OCI-LY7 (cell line): ENCODE measurements around the gene DGCR2. TPM values are rescaled to one million over a fixed set of nuclear protein-coding genes. Genes with fewer than 3 reads are reported as not detected.
"Not testable (repeated sequence)": the region's sequence is repeated elsewhere in the genome, so short reads cannot be mapped to it uniquely, and the experiment has no call there.

Experiments used
- BruUV-seq: library from RNA; stranded (reverse); fragments of 400-500 nt; replicated peaks from 2 replicates; lab custom pipeline; 2021; lab: Mats Ljungman, UMichigan
- CTCF ChIA-PET: fragments of 300-600 bp; sonication (Branson Sonifier 250); formaldehyde crosslinking; loops from one replicate; lab custom pipeline; 2022; ENCODE audit warnings: antibody characterized with exemption; ENCODE audit not compliant: unreplicated experiment; lab: Charles Lee
- POLR2A ChIA-PET: fragments of 300-600 bp; sonication (Branson Sonifier 250); formaldehyde crosslinking; loops from one replicate; lab custom pipeline; 2022; ENCODE audit warnings: antibody characterized with exemption; lab: Charles Lee
- DNase-seq: peaks from one replicate; pipeline ENCODE4 v3.0.0-alpha.2; 2015; ENCODE audit warnings: low spot score
- H2AFZ ChIP-seq: fragments of 200-600 bp; sonication (generic), shearing (Covaris generic); 2 replicates; pipeline ENCODE4 v1.6.1; 2014; ENCODE audit warnings: mild to moderate bottlenecking, antibody characterized with exemption, low read length, moderate library complexity
- H3K27ac ChIP-seq: fragments of 200-600 bp; sonication (generic); 2 replicates; pipeline ENCODE4 v1.5.1; 2014; ENCODE audit warnings: mixed run types, low read depth, mild to moderate bottlenecking, moderate library complexity, low read length, inconsistent platforms; ENCODE audit not compliant: poor library complexity, severe bottlenecking
- H3K36me3 ChIP-seq: fragments of 200-600 bp; sonication (generic); 2 replicates; pipeline ENCODE4 v1.6.1; 2014; ENCODE audit warnings: mild to moderate bottlenecking, antibody characterized with exemption, low read length, moderate library complexity, mixed read lengths; ENCODE audit not compliant: insufficient read depth
- H3K4me1 ChIP-seq: fragments of 200-600 bp; sonication (generic); 2 replicates; pipeline ENCODE4 v1.5.1; 2014; ENCODE audit warnings: mild to moderate bottlenecking, low read length; ENCODE audit not compliant: insufficient read depth, poor library complexity, severe bottlenecking
- H3K4me2 ChIP-seq: fragments of 200-600 bp; sonication (generic); 2 replicates; pipeline ENCODE4 v1.6.1; 2014; ENCODE audit warnings: mild to moderate bottlenecking, low read length
- H3K4me3 ChIP-seq: fragments of 200-600 bp; sonication (generic); 2 replicates; pipeline ENCODE4 v1.5.1; 2014; ENCODE audit warnings: mild to moderate bottlenecking, low read depth, low read length; ENCODE audit not compliant: poor library complexity, severe bottlenecking
- H3K79me2 ChIP-seq: fragments of 200-600 bp; sonication (generic); 2 replicates; pipeline ENCODE4 v1.6.1; 2016; ENCODE audit warnings: low read depth, mild to moderate bottlenecking, low read length, moderate library complexity, mixed read lengths; ENCODE audit not compliant: insufficient read depth
- H3K9me2 ChIP-seq: fragments of 200-600 bp; sonication (generic); 2 replicates; pipeline ENCODE4 v1.6.1; 2016; ENCODE audit warnings: mild to moderate bottlenecking, low read length, mixed read lengths; ENCODE audit not compliant: insufficient read depth
- H3K9me3 ChIP-seq: fragments of 200-600 bp; sonication (generic); 2 replicates; pipeline ENCODE4 v1.6.1; 2014; ENCODE audit warnings: mild to moderate bottlenecking, mixed run types, low read length, mixed read lengths
- H4K20me1 ChIP-seq: fragments of 200-600 bp; sonication (generic); 2 replicates; pipeline ENCODE4 v1.6.1; 2014; ENCODE audit warnings: mild to moderate bottlenecking, antibody characterized with exemption, low read length, moderate library complexity, mixed read lengths; ENCODE audit not compliant: insufficient read depth
- CTCF ChIP-seq: fragments of 200-600 bp; sonication (generic); conservative IDR thresholded peaks from 2 replicates; pipeline ENCODE4 v1.5.1; 2014; ENCODE audit warnings: mild to moderate bottlenecking, antibody characterized with exemption, low read length, moderate library complexity, mixed read lengths
- EZH2phosphoT487 ChIP-seq: fragments of 200-600 bp; sonication (generic); IDR thresholded peaks from 2 replicates; pipeline ENCODE4 v1.6.1; 2018; ENCODE audit warnings: low read depth, borderline replicate concordance, mild to moderate bottlenecking, mixed run types, antibody characterized with exemption, low read length, moderate library complexity, mixed read lengths
- intact Hi-C: fragments of 100-400 bp; cut with micrococcal nuclease; formaldehyde crosslinking; loops from one replicate; pipeline ENCODE4 v1.10.0; 2022; ENCODE audit not compliant: unreplicated experiment
- total RNA-seq, 2 experiments: library from RNA; depleted of rRNA in 1 of 2; stranded (reverse); fragments of >200 nt in 1 of 2; shearing (Covaris generic) in 1 of 2; gene quantifications; 2 replicates each; pipeline ENCODE4 v1.2.3, GENCODE V29; 2014 to 2022

The DGCR2 gene
- total RNA-seq, 2 experiments from 2014 or later: 27.6 to 29.7 TPM

- Histone ChIP-seq H3K27ac (no peak overlapping the region), H3K4me2 (no peak overlapping the region), H3K36me3 (peaks cover 66% of the 10 kb centered on the region), H3K9me2 (no peaks in the 10 kb centered on the region), H2AFZ (no peak overlapping the region), H3K9me3 (no peaks in the 10 kb centered on the region), H3K4me3 (no peak overlapping the region), H3K79me2 (no peaks in the 10 kb centered on the region), H3K4me1 (no peaks in the 10 kb centered on the region), H4K20me1 (no peaks in the 10 kb centered on the region; the same call in 1 of the 2 replicates)
- TF ChIP-seq CTCF (no peak), EZH2phosphoT487 (no peak)
- ChIA-PET POLR2A (interaction anchor here (0.6 kb wide), 1 partner anchor 26 kb away, joined by 3 read pairs; no protein-coding TSS in a partner anchor), CTCF (no interaction called here)
- BruUV-seq: no TSS peak
- intact Hi-C loops: no loop called here
- DNase-seq: no peak
Measured at GRCh38 chr22:19051381-19052072, 70.7 kb downstream of the DGCR2 start.

- DNase-seq, H2AFZ ChIP-seq, H3K4me2 ChIP-seq, H3K4me1 ChIP-seq, intact Hi-C loops, H4K20me1 ChIP-seq, H3K27ac ChIP-seq, BruUV-seq, H3K4me3 ChIP-seq, H3K9me3 ChIP-seq, H3K79me2 ChIP-seq, H3K9me2 ChIP-seq, CTCF ChIA-PET: not testable (repeated sequence)
- peaks cover 70% of the 10 kb centered on the region for H3K36me3 ChIP-seq
- POLR2A ChIA-PET: interaction anchor here (0.6 to 0.7 kb wide), 3 partner anchors 27 to 97 kb away, joined by 3 to 5 read pairs (median 3); no protein-coding TSS in a partner anchor
Measured at GRCh38 chr22:19050847-19051246, 71.4 kb downstream of the DGCR2 start.

DNA sequence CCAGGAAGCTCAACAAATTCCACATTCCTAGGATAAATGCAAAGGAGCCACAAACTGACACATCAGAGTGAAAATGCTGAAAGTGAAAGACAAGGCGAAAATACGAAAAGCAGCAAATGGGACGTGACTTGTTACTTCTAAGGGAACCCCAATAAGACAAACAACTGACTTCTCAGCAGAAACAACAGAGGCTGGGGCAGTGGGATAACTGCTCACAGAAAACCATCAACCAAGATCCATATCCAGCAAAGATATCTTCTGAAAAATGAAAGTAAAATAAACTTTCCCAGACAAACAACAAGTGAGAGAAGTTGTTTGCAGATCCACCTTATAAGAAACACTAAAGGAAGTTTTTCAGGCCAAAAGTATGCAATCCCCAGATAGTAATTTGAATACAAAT, 72.1 kb downstream of the DGCR2 start:
- H3K27ac ChIP-seq: no peak overlapping the region
- no peak overlapping the region for H2AFZ ChIP-seq
- H3K4me2 ChIP-seq: no peak overlapping the region
- no peaks in the 10 kb centered on the region for H3K9me3 ChIP-seq
- H3K79me2 ChIP-seq: no peaks in the 10 kb centered on the region
- H3K36me3 ChIP-seq: peaks cover 77% of the 10 kb centered on the region
- POLR2A ChIA-PET: no interaction called here
- H3K4me1 ChIP-seq: no peaks in the 10 kb centered on the region
- DNase-seq: no peak
- H3K9me2 ChIP-seq: no peaks in the 10 kb centered on the region
- CTCF ChIA-PET: no interaction called here
- TF ChIP-seq EZH2phosphoT487: no peak
- no peak for TF ChIP-seq CTCF
- no peak overlapping the region for H3K4me3 ChIP-seq
- intact Hi-C loops: no loop called here
- no peaks in the 10 kb centered on the region; the same call in 1 of the 2 replicates for H4K20me1 ChIP-seq
- BruUV-seq: no TSS peak
